Liver (tissue), 3 donors: ENCODE results near the gene PRR22.
"Not testable (repeated sequence)": the region's sequence is repeated elsewhere in the genome, so short reads cannot be mapped to it uniquely, and the experiment has no call there.

ENCODE experiments used
- CTCF ChIP-seq: fragments of 150-350 bp; IDR thresholded peaks from 2 replicates; pipeline ENCODE4 v1.5.1; 2017; ENCODE audit warnings: improper control_type of control experiment, low read depth, low read length; ENCODE audit not compliant: missing input control
- RXRA ChIP-seq, 2 donors: IDR thresholded peaks; 2 replicates each; pipeline ENCODE4 v1.6.1; 2017 to 2018; ENCODE audit warnings: antibody characterized with exemption in 2 of 2, mild to moderate bottlenecking in 1 of 2
- SP1 ChIP-seq: IDR thresholded peaks from 2 replicates; pipeline ENCODE4 v1.6.1; 2018; ENCODE audit warnings: antibody characterized with exemption, mild to moderate bottlenecking
- ZBTB33 ChIP-seq: IDR thresholded peaks from 2 replicates; pipeline ENCODE4 v1.6.1; 2016; ENCODE audit warnings: antibody characterized with exemption
- donor health status: healthy.
- donor health status: healthy.

GRCh38 chr19:5780916-5781315, 3.6 kb downstream of the PRR22 start:
- TF ChIP-seq CTCF; SP1; RXRA (IDR thresholded peaks at IDR 0.05); ZBTB33: not testable (repeated sequence)
